Neural progenitor cell (in vitro differentiated cells): ENCODE measurements around the gene AKAP17A.

Experiments
- CTCF ChIP-seq: fragments of 200-600 bp; sonication (generic); IDR thresholded peaks from 2 replicates; pipeline ENCODE4 v1.5.1; 2017; ENCODE audit warnings: antibody characterized with exemption, mild to moderate bottlenecking
- EZH2 ChIP-seq: fragments of 200-600 bp; sonication (generic); IDR thresholded peaks from 2 replicates; pipeline ENCODE4 v1.6.1; 2017; ENCODE audit warnings: antibody characterized with exemption, mild to moderate bottlenecking, moderate library complexity

GRCh38 chrX:1646009-1646408, 54.6 kb downstream of the AKAP17A start:
- TF ChIP-seq EZH2 (no peak), CTCF (no peak)
